ENCODE data around the gene ZSCAN30. TPM values are rescaled to one million over a fixed set of nuclear protein-coding genes. Genes with fewer than 3 reads are reported as not detected.

The ZSCAN30 gene
- total and polyA plus RNA-seq, 2 of the 13 experiments (the other 11 are each of a cell fraction or from before 2014, with no cell fraction given), result 7.4 to 7.7 TPM

GRCh38 chr18:35231052-35231451 lies 59.0 kb downstream of the ZSCAN30 start (continued):
- TF ChIP-seq HOXA7 (CRISPR knock-in tag; IDR thresholded peaks at IDR 0.05), result no peak
- peak; percentile 83; the same call in 1 of the 2 replicates for TF ChIP-seq IKZF5 (CRISPR knock-in tag; IDR thresholded peaks at IDR 0.05)
- TF ChIP-seq ELF4 (CRISPR knock-in tag; IDR thresholded peaks at IDR 0.05; ENCODE audit: borderline replicate concordance), result no peak
- no peak for TF ChIP-seq CSRNP1 (CRISPR knock-in tag; IDR thresholded peaks at IDR 0.05)
- no peak for TF ChIP-seq ZNF766 (CRISPR knock-in tag; IDR thresholded peaks at IDR 0.05; ENCODE audit: borderline replicate concordance)
- TF ChIP-seq ZNF101 (CRISPR knock-in tag; IDR thresholded peaks at IDR 0.05; ENCODE audit: borderline replicate concordance, low read depth), result no peak
- TF ChIP-seq AHR (CRISPR knock-in tag; IDR thresholded peaks at IDR 0.05), result no peak
- TF ChIP-seq ATF5 (CRISPR knock-in tag; IDR thresholded peaks at IDR 0.05; ENCODE audit: low read depth), result no peak
- no peak for TF ChIP-seq ZBTB49 (CRISPR knock-in tag; IDR thresholded peaks at IDR 0.05; ENCODE audit: borderline replicate concordance)
- no peak for TF ChIP-seq E2F1 (CRISPR knock-in tag; IDR thresholded peaks at IDR 0.05)
- TF ChIP-seq ZNF496 (CRISPR knock-in tag; IDR thresholded peaks at IDR 0.05; ENCODE audit: insufficient replicate concordance), result no peak
- TF ChIP-seq CCDC6 (CRISPR knock-in tag; IDR thresholded peaks at IDR 0.05), result no peak
- TF ChIP-seq TCF12 (IDR thresholded peaks at IDR 0.05), result no peak
- no peak for TF ChIP-seq TCF12 (CRISPR knock-in tag; IDR thresholded peaks at IDR 0.05)
- TF ChIP-seq ZNF652 (CRISPR knock-in tag; IDR thresholded peaks at IDR 0.05; ENCODE audit: borderline replicate concordance, low read depth), result peak; percentile 50; the same call in 1 of the 2 replicates
- no peak for TF ChIP-seq ZNF704 (CRISPR knock-in tag; IDR thresholded peaks at IDR 0.05; ENCODE audit: borderline replicate concordance)
- TF ChIP-seq THAP8 (CRISPR knock-in tag; IDR thresholded peaks at IDR 0.05; ENCODE audit: borderline replicate concordance), result no peak
- no peak for TF ChIP-seq ZNF589 (CRISPR knock-in tag; conservative IDR thresholded peaks at IDR 0.05)
- TF ChIP-seq ZNF773 (CRISPR knock-in tag; IDR thresholded peaks at IDR 0.05; ENCODE audit: borderline replicate concordance), result no peak
- peak; percentile 46 for TF ChIP-seq ASH2L (IDR thresholded peaks at IDR 0.05; ENCODE audit: insufficient read length, low read depth, low read length)

Measured in HepG2 (cell line).